AG09319 (cell line): Measurements from ENCODE around the gene ULK2.

Experiments
- DNase-seq: peaks from one replicate; pipeline ENCODE4 v3.0.0-alpha.2; 2010; ENCODE audit warnings: low read depth; ENCODE audit errors: extremely low read depth
- CTCF ChIP-seq: IDR thresholded peaks from 2 replicates; pipeline ENCODE4 v1.5.1; 2011; ENCODE audit warnings: low read depth, mild to moderate bottlenecking, inconsistent platforms, low read length, moderate library complexity

ULK2 gene

GRCh38 chr17:19757536-19758180 is 110.1 kb downstream of the ULK2 start:
- no peak for TF ChIP-seq CTCF
- no peak for DNase-seq

- TF ChIP-seq CTCF: no peak
- no peak for DNase-seq
Observed at GRCh38 chr17:19756546-19756945, 111.2 kb downstream of the ULK2 start.

GRCh38 chr17:19755821-19756510 is 111.8 kb downstream of the ULK2 start:
- TF ChIP-seq CTCF: no peak
- no peak for DNase-seq

- DNase-seq: no peak
- TF ChIP-seq CTCF: no peak
Observed at GRCh38 chr17:19755392-19755791, 112.3 kb downstream of the ULK2 start.

- TF ChIP-seq CTCF: peak; percentile 26
- DNase-seq: no peak
Observed at GRCh38 chr17:19753661-19754463, 113.9 kb downstream of the ULK2 start.

- DNase-seq: peak; percentile 77
Observed at GRCh38 chr17:19753051-19753509, 114.7 kb downstream of the ULK2 start.

More at GRCh38 chr17:19753051-19753509, 114.7 kb downstream of the ULK2 start:
- no peak for TF ChIP-seq CTCF
